Central memory CD8-positive, alpha-beta T cell (primary cell): ENCODE measurements around the gene ADAMTS8.

Experiments
- ATAC-seq: fragments of 150-1000 bp; cut with Tn5 transposase; replicated peaks from 2 replicates; pipeline ENCODE4 v1.10.0; 2022; ENCODE audit warnings: mild to moderate bottlenecking, moderate FRiP score, moderate number of reproducible peaks; ENCODE audit not compliant: poor library complexity, severe bottlenecking; ENCODE audit errors: extremely low read depth
- DNase-seq, 2 donors: peaks; one replicate each; pipeline ENCODE4 v3.0.0; 2021; ENCODE audit warnings: low spot score in 2 of 2
- H3K27ac Mint-ChIP-seq: one replicate; pipeline ENCODE4 v1.8.0; 2022; ENCODE audit warnings: low read depth, mild to moderate bottlenecking, moderate library complexity, mixed read lengths
- H3K27me3 Mint-ChIP-seq: one replicate; pipeline ENCODE4 v1.8.0; 2022; ENCODE audit warnings: mixed read lengths
- H3K36me3 Mint-ChIP-seq: one replicate; pipeline ENCODE4 v1.8.0; 2022; ENCODE audit warnings: mild to moderate bottlenecking, moderate library complexity, mixed read lengths; ENCODE audit not compliant: insufficient read depth
- H3K4me1 Mint-ChIP-seq: one replicate; pipeline ENCODE4 v1.8.0; 2022; ENCODE audit warnings: mixed read lengths
- H3K4me3 Mint-ChIP-seq: one replicate; pipeline ENCODE4 v1.8.0; 2022; ENCODE audit warnings: mild to moderate bottlenecking, moderate library complexity, mixed read lengths
- H3K9me3 Mint-ChIP-seq: one replicate; pipeline ENCODE4 v1.8.0; 2022; ENCODE audit warnings: mixed read lengths

The ADAMTS8 gene

GRCh38 chr11:130404727-130405126 is 23.7 kb downstream of the ADAMTS8 start:
- peaks cover 14% of the 10 kb centered on the region for H3K4me1 Mint-ChIP-seq
- no peak overlapping the region for H3K27ac Mint-ChIP-seq
- ATAC-seq: no peak
- H3K9me3 Mint-ChIP-seq: no peaks in the 10 kb centered on the region
- H3K36me3 Mint-ChIP-seq: peaks cover 1% of the 10 kb centered on the region
- H3K4me3 Mint-ChIP-seq: no peak overlapping the region
- H3K27me3 Mint-ChIP-seq: peaks cover 21% of the 10 kb centered on the region
- DNase-seq: no peak

DNA sequence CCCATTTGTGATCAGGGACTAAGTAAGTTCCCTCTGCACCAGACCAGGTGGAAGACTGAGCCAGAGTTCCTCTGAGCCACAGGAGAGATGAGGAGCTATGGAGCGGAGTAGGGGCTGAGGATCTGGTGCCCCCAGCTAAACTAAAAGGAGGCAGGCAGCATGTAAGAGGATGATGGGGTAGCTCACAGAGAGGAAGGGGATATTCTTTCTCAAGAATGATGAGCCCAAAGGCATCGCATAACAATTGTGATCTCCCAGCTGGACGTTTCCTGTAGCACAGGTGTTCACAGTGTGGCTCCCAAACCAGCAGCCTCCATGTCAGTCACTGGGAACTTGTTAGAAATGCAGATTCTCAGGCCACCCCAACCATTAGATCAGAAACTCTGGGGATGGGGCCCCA is 24.4 kb downstream of the ADAMTS8 start:
- Mint-ChIP-seq H3K4me1 (peaks cover 14% of the 10 kb centered on the region), H3K27me3 (peaks cover 26% of the 10 kb centered on the region), H3K27ac (no peak overlapping the region), H3K4me3 (no peak overlapping the region), H3K36me3 (peaks cover 1% of the 10 kb centered on the region), H3K9me3 (no peaks in the 10 kb centered on the region)
- ATAC-seq (no peak), DNase-seq (no peak)

DNA sequence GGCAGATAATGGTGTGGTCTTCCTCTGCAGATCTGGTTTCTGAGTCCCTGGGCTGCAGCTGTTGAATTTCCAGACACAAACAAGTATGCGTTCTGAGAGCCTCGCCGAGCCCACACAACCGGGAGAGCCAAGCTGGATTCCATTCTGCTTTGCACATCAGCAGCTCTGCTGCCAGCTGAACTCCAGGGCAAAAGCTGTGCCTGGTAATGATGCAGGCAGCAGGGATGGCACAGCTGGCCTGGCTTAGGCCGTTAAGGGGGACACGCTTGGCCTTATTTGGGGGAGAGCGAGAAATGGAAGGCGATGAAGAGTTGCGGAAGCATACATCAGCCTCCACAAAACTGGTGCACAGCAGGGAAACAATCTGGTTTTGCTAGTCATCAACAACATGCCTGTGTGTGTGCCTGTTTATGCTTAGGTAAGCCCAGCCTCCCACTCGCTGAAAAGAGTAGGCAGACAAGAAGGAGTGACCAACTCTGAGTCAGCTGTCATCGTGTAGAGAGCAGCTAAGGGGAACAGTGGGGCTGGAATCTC is 25.1 kb downstream of the ADAMTS8 start:
- H3K27ac Mint-ChIP-seq: no peak overlapping the region
- DNase-seq (no peak), ATAC-seq (no peak)
- H3K4me3 Mint-ChIP-seq: no peak overlapping the region
- H3K9me3 Mint-ChIP-seq: no peaks in the 10 kb centered on the region
- H3K27me3 Mint-ChIP-seq: peaks cover 33% of the 10 kb centered on the region
- peaks cover 14% of the 10 kb centered on the region for H3K4me1 Mint-ChIP-seq
- peaks cover 1% of the 10 kb centered on the region for H3K36me3 Mint-ChIP-seq

DNA sequence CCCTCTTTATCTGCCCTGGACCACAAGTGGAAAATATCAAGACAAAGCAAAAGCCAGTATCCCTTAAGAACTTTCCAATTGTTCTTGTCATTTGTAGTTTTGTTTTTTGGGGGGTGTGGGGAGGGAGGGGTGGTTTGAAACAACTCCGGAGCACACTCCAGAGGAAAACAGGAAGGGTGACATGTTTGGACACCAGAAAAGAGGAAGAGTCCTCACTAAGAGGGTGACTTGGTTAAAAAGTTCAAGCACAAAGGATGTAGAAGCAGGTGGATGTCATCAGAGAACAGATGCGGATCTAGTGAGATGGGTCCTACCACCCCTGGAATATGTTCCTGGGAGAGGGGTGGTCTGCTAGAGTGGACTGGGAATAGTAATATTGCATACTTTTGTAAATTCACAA is 25.8 kb downstream of the ADAMTS8 start:
- DNase-seq (no peak), ATAC-seq (no peak)
- Mint-ChIP-seq H3K9me3 (no peaks in the 10 kb centered on the region), H3K36me3 (peaks cover 1% of the 10 kb centered on the region), H3K4me3 (no peak overlapping the region), H3K4me1 (peaks cover 14% of the 10 kb centered on the region), H3K27ac (no peak overlapping the region), H3K27me3 (peaks cover 40% of the 10 kb centered on the region)

GRCh38 chr11:130400781-130401483 is 27.5 kb downstream of the ADAMTS8 start:
- no peak overlapping the region for H3K4me3 Mint-ChIP-seq
- H3K9me3 Mint-ChIP-seq: no peaks in the 10 kb centered on the region
- no peak for ATAC-seq
- H3K36me3 Mint-ChIP-seq: peaks cover 1% of the 10 kb centered on the region
- H3K27me3 Mint-ChIP-seq: peaks cover 57% of the 10 kb centered on the region
- peaks cover 19% of the 10 kb centered on the region for H3K4me1 Mint-ChIP-seq
- DNase-seq: no peak
- no peak overlapping the region for H3K27ac Mint-ChIP-seq

- no peak for DNase-seq
- H3K27ac Mint-ChIP-seq: no peak overlapping the region
- H3K36me3 Mint-ChIP-seq: peaks cover 4% of the 10 kb centered on the region
- no peak overlapping the region for H3K4me3 Mint-ChIP-seq
- ATAC-seq: no peak
- H3K4me1 Mint-ChIP-seq: peaks cover 19% of the 10 kb centered on the region
- H3K27me3 Mint-ChIP-seq: peaks cover 64% of the 10 kb centered on the region
- no peaks in the 10 kb centered on the region for H3K9me3 Mint-ChIP-seq
Measured at GRCh38 chr11:130399196-130399595, 29.2 kb downstream of the ADAMTS8 start.

- peaks cover 4% of the 10 kb centered on the region for H3K36me3 Mint-ChIP-seq
- H3K9me3 Mint-ChIP-seq: no peaks in the 10 kb centered on the region
- no peak for ATAC-seq
- no peak for DNase-seq
- peaks cover 64% of the 10 kb centered on the region for H3K27me3 Mint-ChIP-seq
- no peak overlapping the region for H3K4me3 Mint-ChIP-seq
- no peak overlapping the region for H3K27ac Mint-ChIP-seq
- H3K4me1 Mint-ChIP-seq: peaks cover 19% of the 10 kb centered on the region
Measured at GRCh38 chr11:130397780-130398179, 30.6 kb downstream of the ADAMTS8 start.

DNA sequence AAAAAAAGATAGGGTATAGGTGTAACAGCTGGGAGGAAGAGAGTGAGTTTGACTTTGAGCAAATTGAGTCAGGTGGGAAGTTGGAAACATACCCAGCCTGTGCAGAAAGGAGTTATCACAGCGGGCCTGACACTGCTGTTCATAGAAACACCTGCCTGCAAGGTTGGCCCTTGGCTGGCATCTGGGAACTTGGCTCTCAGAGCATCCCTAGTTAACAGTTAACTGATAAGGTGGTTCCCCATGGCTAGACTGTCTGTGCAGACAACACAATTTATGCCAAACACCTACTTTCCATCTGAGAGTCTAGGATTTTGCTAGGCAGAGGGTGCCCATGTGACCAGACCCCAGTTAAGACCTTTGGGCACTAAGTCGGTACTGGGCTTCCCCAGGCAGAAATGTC is 31.4 kb downstream of the ADAMTS8 start:
- H3K9me3 Mint-ChIP-seq: no peaks in the 10 kb centered on the region
- peaks cover 25% of the 10 kb centered on the region for H3K4me1 Mint-ChIP-seq
- DNase-seq (no peak), ATAC-seq (no peak)
- H3K27ac Mint-ChIP-seq: no peak overlapping the region
- H3K36me3 Mint-ChIP-seq: peaks cover 4% of the 10 kb centered on the region
- peaks cover 64% of the 10 kb centered on the region for H3K27me3 Mint-ChIP-seq
- H3K4me3 Mint-ChIP-seq: no peak overlapping the region

DNA sequence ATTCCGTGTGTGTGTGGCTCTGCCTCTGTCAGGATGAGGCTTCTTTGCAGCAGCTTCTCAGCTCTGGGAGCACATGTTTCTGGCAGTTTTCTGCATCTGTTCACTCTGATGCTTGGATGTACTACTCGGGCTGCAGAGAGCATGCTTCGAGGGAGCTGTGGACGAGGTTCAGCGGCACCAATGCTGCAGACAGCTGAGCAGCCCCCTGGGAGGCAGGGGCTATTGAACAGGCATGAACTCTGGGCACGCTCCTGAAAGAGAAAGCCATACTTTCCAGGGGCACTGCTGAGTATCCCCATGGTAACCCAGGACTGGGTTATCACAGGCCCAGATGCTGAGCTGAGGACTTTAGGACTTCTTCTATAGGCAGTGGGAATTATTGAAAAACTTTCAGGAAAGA is 33.8 kb downstream of the ADAMTS8 start:
- no peak for ATAC-seq
- no peak overlapping the region for H3K4me3 Mint-ChIP-seq
- no peak for DNase-seq
- H3K9me3 Mint-ChIP-seq: no peaks in the 10 kb centered on the region
- peaks cover 45% of the 10 kb centered on the region for H3K27me3 Mint-ChIP-seq
- no peak overlapping the region for H3K27ac Mint-ChIP-seq
- H3K36me3 Mint-ChIP-seq: peaks cover 3% of the 10 kb centered on the region
- peaks cover 21% of the 10 kb centered on the region for H3K4me1 Mint-ChIP-seq

DNA sequence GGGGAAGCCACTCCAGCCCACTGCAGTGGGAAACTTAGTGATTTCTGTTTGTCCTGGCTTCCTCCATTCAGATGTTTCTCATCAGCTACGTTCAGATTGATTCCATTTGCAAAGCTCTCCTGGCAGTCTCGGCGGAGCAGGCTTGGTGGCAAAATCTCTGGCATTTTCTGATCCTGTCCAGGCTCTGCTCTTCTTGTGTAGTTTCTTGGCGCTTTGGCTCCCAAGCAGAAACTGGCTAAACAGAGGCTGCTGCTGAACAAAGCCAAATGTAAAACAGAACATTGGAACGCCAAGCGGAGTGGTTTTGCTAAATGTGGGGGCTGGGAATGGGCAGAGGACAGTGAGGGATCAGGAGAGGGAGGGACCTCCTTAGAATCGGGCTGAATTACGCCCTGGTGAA is 36.7 kb downstream of the ADAMTS8 start:
- no peaks in the 10 kb centered on the region for H3K9me3 Mint-ChIP-seq
- H3K27ac Mint-ChIP-seq: peak overlapping the region; percentile 36
- peaks cover 37% of the 10 kb centered on the region for H3K4me1 Mint-ChIP-seq

DNA sequence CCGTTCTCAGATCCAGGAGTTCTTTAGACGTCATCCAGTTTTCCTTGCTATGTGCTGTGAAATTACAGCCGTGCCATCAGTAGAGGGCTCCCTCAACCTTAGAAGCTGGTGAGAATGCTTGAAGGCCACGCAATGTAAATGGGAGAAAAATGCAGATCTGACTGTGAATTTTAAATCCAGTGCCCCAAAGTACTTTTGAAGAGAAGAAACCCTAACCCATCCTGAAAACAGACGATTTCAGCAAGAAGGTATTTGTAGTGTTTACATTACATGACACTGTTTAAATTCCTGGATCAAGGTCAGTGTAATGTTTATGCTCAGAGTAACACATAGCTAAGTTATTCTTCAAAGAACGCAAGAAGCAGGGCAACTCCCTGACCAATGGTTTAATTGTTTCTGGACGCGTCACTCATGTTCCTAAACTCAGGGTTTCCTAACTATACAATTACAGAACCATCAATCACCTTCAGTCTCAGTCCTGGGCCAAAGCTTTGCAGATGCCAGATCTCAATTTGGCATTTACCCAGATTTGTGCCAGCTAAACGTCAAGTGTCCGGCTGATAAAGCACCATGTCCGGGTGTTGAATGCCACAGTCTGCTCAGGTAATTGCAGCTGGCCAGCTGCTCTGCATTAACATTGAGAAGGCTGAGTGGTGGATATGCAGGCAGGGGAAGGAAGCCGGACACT is 38.2 kb downstream of the ADAMTS8 start:
- peaks cover 8% of the 10 kb centered on the region for H3K36me3 Mint-ChIP-seq
- ATAC-seq: no peak
- peaks cover under 1% of the 10 kb centered on the region for H3K27me3 Mint-ChIP-seq
- no peaks in the 10 kb centered on the region for H3K9me3 Mint-ChIP-seq
- peak overlapping the region; percentile 65 for H3K4me3 Mint-ChIP-seq
- no peak for DNase-seq
- H3K4me1 Mint-ChIP-seq: peaks cover 33% of the 10 kb centered on the region
- H3K27ac Mint-ChIP-seq: peak overlapping the region; percentile 76

More for the DNA sequence above, 36.7 kb downstream of the ADAMTS8 start:
- no peak overlapping the region for H3K4me3 Mint-ChIP-seq
- DNase-seq (no peak), ATAC-seq (no peak)
- peaks cover 9% of the 10 kb centered on the region for H3K36me3 Mint-ChIP-seq
- H3K27me3 Mint-ChIP-seq: peaks cover 16% of the 10 kb centered on the region

- Mint-ChIP-seq H3K4me3 (peak overlapping the region; percentile 65), H3K36me3 (peaks cover 6% of the 10 kb centered on the region), H3K9me3 (no peaks in the 10 kb centered on the region), H3K27me3 (no peaks in the 10 kb centered on the region), H3K4me1 (peaks cover 33% of the 10 kb centered on the region), H3K27ac (peak overlapping the region; percentile 76)
- ATAC-seq: peak; percentile 88
- peak; percentile 48 to 79 for DNase-seq
Measured at GRCh38 chr11:130389335-130389935, 39.0 kb downstream of the ADAMTS8 start.
